Measurements from ENCODE around the gene HTR3B.
"Not testable (repeated sequence)": the region's sequence is repeated elsewhere in the genome, so short reads cannot be mapped to it uniquely, and the experiment has no call there.

Gene HTR3B

DNA sequence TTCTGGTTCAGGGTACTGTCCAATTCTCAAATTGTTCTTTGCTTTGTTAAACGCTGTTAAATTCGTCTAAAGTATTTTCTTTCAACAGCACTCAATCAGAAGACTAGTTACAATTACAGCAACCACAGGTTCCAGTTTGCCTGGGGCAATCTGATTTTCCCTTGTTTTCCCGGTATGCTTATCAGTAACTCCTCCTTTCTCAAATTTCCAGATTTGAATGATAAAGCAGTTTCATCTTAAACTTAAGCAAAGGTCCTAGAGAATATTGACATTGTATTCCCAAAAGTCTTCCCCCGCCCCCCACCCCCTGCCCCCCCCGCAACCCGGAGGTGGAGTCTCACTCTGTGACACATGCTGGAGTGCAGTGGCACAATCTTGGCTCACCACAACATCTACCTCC lies 18.7 kb upstream of the HTR3B start:
- no peak for DNase-seq

DNA sequence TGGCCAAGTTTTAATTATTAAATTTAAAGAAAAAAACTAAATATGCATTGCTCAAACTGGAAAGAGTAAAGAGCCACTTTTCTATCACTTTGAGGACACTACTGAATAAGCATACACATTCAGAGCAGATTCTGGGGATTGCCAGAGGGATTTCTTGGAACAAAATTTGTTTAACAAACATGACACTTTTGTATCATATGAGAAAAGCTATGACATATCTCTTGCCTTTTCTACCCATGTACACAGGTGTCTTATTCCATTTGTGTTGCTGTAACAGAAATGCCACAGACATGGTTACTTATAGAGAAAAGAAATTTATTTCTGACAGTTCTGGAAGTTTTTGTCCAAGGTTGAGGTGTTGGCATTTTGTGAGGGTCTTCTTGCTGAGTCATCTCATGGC lies 15.7 kb upstream of the HTR3B start:
- DNase-seq: no peak

GRCh38 chr11:113894421-113894996 lies 10.1 kb upstream of the HTR3B start:
- no peak for DNase-seq

DNA sequence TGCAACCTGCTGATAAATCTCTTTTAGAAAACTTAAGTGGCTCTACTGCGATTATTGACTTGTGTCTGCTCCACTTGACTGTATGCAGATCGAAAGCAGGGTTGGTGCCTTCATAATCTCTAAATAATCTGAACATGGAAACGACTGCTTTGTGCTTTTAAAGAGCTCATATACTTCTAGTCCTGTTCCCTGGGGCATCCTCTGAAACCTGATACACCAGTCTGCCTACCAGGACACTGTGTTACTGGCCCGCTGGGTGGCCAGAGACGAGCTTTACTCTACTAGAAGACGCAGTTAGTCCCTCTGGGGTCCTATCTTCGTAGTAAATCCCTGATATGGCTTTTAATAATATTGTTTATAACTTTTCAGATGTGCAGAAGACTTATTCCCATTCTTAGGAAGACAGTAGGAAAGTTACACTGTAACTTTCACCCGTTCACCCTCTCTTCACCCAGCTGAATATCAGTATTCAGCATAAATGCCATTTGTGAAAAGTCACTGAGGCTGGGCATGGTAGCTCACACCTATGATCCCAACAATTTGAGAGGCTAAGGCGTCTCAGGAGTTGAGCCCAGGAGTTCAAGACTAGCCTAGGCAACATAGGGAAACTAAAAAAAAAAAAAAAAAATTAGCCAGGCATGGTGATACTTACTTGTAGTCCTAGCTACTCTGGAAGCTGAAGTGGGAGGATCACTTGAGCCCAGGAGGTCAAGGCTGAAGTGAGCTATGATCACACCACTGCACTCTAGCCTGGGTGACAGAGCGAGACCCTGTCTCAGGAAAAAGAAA lies 9.0 kb upstream of the HTR3B start:
- DNase-seq: peak; percentile 30

GRCh38 chr11:113896156-113896879 lies 8.3 kb upstream of the HTR3B start:
- no peak for DNase-seq

DNA sequence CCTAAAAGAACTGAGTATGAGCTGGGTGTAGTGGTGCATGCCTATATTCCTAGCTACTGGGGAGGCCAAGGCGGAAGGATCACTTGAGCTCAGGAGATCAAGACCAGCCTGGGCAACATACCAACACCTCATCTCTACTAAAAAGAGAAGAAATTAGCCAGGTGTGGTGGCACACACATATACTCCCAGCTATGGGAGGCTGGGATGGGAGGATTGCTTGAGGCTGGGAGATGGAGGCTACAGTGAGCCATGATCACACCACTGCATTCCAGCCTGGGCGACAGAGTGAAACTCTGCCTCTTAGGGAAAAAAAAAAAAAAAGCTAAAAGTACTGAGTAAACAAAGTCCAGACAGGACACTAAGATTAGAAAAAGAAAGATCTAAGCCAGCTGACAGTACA lies 3.5 kb upstream of the HTR3B start:
- DNase-seq: no peak

- peak; percentile 31 for DNase-seq
These were observed 1.4 kb downstream of the HTR3B start for GRCh38 chr11:113906038-113906437.

- no peak for DNase-seq
These were observed 1.9 kb downstream of the HTR3B start for GRCh38 chr11:113906516-113906915.

GRCh38 chr11:113907152-113907551 lies 2.6 kb downstream of the HTR3B start:
- DNase-seq: no peak

DNA sequence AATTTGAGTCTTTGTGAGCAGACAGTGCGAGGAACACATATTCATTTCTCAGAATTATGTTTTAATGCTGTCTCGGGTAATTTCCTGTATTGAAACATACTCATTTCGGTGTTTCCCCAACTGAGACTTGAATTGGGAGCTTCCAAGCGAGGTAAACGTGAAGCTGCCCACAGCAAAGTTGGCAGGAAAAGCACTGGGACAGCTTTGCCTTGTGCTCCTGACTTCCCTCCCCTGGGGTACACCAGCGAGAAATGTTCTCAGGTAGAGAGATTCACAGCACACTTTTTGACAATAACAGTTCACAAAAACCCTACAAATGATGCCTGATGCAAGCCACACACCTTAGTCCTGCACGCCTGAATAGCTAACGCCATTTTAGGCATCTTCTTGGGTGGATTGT lies 3.1 kb downstream of the HTR3B start:
- DNase-seq: no peak

DNA sequence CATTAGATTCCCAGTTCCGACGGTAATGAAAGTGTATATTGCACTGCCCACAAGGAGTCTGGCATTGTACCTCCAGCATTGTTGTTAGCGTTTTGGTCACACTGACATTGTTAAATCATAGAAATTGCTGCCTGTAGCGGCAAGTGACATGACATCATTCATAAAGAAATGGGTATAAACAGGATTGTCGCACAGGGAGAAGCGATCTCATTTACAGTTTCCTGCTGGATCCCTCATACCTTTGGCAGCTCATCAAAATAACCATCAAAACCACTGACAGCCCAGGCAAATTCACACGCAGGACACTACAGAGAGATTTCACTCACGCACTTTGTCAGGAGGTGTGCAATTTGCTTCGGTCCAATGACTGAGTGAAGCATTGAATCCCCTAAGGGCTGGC lies 3.5 kb downstream of the HTR3B start:
- no peak for DNase-seq

- not testable (repeated sequence) for DNase-seq
These were observed 6.9 kb downstream of the HTR3B start for GRCh38 chr11:113911491-113911890.

DNA sequence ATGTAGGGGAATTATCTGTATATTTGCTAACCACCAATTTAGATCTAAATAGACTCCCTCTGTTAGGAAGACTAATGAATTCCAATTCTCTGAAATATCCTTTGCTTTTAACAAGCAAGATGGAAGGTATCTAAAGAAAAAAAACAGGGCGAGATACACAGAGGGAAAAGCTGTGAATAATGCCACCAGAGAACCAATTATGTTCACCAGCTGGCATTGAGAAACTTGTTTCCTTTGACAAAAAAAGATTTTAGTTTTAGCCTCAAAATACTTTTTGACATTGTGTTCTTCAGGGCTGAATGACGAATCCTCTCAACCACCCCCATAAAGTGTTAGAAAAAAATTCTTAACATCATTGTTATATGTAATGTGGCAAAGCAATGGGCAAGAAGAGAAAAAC lies 19.0 kb downstream of the HTR3B start:
- DNase-seq: no peak

GRCh38 chr11:113926273-113927197 lies 21.9 kb downstream of the HTR3B start:
- no peak for DNase-seq

DNA sequence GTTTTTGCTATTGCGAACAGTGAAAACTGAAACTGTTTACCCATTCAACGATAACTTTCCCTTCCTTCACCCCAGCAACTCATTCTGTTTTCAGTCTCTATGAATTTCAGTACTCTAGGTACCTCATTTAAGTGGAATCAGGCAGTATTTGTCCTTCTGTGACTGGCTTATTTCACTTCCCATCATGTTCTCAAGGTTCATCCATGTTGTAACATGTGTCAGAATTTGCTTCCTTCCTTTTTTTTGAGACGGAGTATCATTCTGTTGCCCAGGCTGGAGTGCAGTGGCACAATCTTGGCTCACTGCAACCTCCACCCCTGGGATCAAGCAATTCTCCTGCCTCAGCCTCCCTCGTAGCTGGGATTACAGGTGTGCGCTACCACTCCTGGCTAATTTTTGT lies 23.7 kb downstream of the HTR3B start:
- DNase-seq: no peak

DNA sequence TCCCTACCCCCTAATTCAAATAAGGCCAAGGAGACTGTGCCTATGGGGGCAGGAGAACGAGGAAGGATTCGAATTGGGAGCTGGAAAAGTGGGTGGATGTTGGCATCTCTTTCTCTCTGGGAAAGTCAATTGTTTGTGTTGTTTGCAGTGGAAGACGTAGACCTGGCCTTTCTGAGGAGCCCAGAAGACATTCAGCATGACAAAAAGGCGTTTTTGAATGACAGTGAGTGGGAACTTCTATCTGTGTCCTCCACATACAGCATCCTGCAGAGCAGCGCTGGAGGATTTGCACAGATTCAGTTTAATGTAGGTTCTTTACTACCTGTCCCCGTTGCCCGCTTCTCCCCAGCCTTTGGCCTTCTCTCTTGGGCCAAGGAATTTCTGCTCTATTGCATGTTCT lies 28.2 kb downstream of the HTR3B start:
- DNase-seq: no peak

- DNase-seq: not testable (repeated sequence)
These were observed 29.6 kb downstream of the HTR3B start for GRCh38 chr11:113934193-113934592.

DNA sequence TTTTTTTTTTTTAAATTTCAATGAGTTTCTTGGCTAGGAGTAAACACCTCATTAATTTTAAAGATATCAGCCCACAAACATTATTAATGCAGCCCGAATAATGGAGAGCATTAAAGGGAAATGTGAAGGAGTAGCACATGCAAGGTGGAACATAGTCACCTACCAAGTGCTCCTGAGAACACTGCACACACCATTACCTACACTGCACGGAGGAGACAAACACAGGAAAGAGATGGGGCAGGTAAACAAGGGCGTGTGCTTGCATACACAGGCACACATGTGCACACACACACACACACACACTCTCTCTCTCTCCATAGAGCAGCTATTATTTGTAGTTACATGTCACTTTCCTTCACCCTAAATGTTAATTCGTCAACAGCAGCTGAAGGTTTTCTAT lies 30.2 kb downstream of the HTR3B start:
- DNase-seq: no peak

DNA sequence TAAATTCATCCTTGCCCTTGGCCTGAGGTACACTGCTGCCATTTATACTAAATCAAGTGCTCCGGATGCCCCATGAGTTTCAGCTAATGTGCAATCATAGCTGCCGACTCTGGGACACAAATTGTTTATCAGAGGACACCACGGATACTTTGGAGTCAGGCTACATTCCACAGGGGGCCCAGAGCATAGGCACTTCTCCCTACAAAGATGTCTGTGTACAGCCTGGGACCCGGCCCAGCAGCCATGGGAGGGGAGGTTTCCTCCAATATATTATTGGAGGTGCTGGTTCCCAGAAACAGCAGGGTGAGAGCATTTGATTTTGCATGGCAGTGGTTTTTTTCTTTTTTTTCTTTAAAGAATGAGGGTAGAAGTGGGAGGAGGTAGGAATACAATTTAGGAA lies 31.3 kb downstream of the HTR3B start:
- DNase-seq: no peak

DNA sequence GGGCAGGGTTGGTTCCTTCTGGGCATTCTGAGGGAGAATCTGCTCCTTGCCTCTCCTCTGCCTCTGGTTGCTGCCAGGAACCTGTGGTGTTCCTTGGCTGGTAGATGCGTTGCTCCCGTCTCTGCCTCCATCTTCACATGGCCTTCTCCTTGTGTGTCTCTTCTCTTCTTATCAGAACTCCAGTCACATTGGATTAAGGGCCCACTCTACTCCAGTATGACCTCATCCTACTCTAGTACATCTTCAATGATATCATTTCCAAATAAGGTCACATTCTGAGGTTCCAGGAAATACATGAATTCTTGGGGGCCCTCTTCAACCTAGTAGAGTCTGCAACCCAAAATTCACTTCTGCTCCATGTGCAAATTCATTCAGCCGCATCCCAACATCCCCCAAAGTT lies 33.3 kb downstream of the HTR3B start:
- DNase-seq: no peak

DNA sequence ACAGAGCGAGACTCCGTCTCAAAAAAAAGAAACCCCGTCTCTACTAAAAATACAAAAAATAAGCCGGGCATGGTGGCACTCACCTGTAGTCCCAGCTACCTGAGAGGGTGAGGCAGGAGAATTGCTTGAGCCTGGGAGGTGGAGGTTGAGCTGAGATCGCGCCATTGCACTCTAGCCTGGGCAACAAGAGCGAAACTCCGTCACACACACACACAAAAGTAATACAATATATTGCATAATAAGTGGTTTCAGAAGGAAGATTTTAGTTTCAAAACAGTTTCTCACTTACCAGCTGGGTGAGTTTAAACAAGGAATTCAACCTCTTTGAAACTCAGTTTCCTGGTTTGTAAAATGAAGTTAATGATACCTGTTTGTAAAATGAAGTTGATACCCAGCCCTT lies 37.7 kb downstream of the HTR3B start:
- no peak for DNase-seq

DNA sequence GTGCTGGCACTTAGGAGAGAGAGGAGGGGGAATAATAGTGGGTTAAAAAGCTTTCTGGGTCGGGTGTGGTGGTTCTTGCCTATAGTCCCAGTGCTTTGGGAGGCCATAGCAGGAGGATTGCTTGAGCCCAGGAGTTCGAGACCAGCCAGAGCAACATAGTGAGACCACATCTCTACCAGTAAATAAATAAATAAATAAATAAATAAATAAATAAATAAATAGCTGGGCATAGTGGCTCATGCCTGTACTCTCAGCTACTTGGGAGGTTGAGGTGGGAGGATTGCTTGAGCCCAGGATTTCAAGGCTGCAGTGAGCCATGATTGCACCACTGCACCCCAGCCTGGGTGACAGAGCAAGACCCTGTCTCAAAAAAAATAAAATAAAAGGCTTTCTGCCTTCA lies 41.6 kb downstream of the HTR3B start:
- DNase-seq: not testable (repeated sequence)

GRCh38 chr11:113947994-113948393 lies 43.4 kb downstream of the HTR3B start:
- DNase-seq: no peak
